Smooth muscle cell (in vitro differentiated cells): ENCODE measurements around the gene CYP26B1. TPM values are rescaled to one million over a fixed set of nuclear protein-coding genes. Genes with fewer than 3 reads are reported as not detected.

Experiments used
- DNase-seq: peaks from one replicate; lab custom pipeline; 2025; ENCODE audit not compliant: unreplicated experiment; lab: John Stamatoyannopoulos, UW
- H2AFZ ChIP-seq: fragments of 200-600 bp; sonication (generic); 2 replicates; pipeline ENCODE4 v1.6.0; 2016; ENCODE audit warnings: antibody characterized with exemption, low read depth, mild to moderate bottlenecking
- H3F3A ChIP-seq: fragments of 200-600 bp; sonication (generic); 2 replicates; pipeline ENCODE4 v1.6.0; 2017; ENCODE audit warnings: antibody characterized with exemption, low read depth
- H3K27ac ChIP-seq: fragments of 200-600 bp; sonication (generic); 2 replicates; pipeline ENCODE4 v1.5.1; 2016; ENCODE audit warnings: low read depth, mild to moderate bottlenecking
- H3K27me3 ChIP-seq: fragments of 200-600 bp; sonication (generic); 2 replicates; pipeline ENCODE4 v1.6.1; 2016; ENCODE audit warnings: low read depth, mild to moderate bottlenecking
- H3K36me3 ChIP-seq: fragments of 200-600 bp; sonication (generic); 2 replicates; pipeline ENCODE4 v1.5.1; 2016; ENCODE audit warnings: low read depth
- H3K4me1 ChIP-seq: fragments of 200-600 bp; sonication (generic); 2 replicates; pipeline ENCODE4 v1.5.1; 2016; ENCODE audit warnings: low read depth
- H3K4me2 ChIP-seq: fragments of 200-600 bp; sonication (generic); 2 replicates; pipeline ENCODE4 v1.6.0; 2016; ENCODE audit warnings: mild to moderate bottlenecking
- H3K4me3 ChIP-seq: fragments of 200-600 bp; sonication (generic); 2 replicates; pipeline ENCODE4 v1.5.1; 2016; ENCODE audit warnings: mild to moderate bottlenecking
- H3K79me2 ChIP-seq: fragments of 200-600 bp; sonication (generic); 2 replicates; pipeline ENCODE4 v1.6.0; 2016; ENCODE audit warnings: low read depth, mild to moderate bottlenecking
- H3K9ac ChIP-seq: fragments of 200-600 bp; sonication (generic); 2 replicates; pipeline ENCODE4 v1.6.0; 2016; ENCODE audit warnings: low read depth
- H3K9me3 ChIP-seq: fragments of 200-600 bp; sonication (generic); replicated peaks from 2 replicates; pipeline ENCODE4 v1.5.1; 2016; ENCODE audit warnings: low read depth
- H4K20me1 ChIP-seq: fragments of 200-600 bp; sonication (generic); 2 replicates; pipeline ENCODE4 v1.6.0; 2016; ENCODE audit warnings: low read depth
- WGBS: methylation state at CpG from one replicate; pipeline ENCODE4 v1.1.7; 2016; ENCODE audit warnings: low lambda C conversion rate; 5-methylcytosine and 5-hydroxymethylcytosine counted together
- polyA plus RNA-seq: library from polyadenylated mRNA; unstranded; fragments of >200 nt; fragmentation: Nextera tagmentation; extraction: Ambion mirVana; gene quantifications from 2 replicates; pipeline ENCODE4 v1.2.1, GENCODE V29; 2016
- total RNA-seq: library from RNA; depleted of rRNA; stranded (reverse); fragments of >200 nt; gene quantifications from 2 replicates; pipeline ENCODE4 v1.2.3, GENCODE V29; 2014
- TF ChIP-seq, protein P1 (sequence below): fragments of 200-600 bp; sonication (generic); IDR thresholded peaks from 2 replicates; pipeline ENCODE4 v1.5.1; 2017; ENCODE audit warnings: borderline replicate concordance, mild to moderate bottlenecking, antibody characterized with exemption; ENCODE audit not compliant: insufficient read depth, poor library complexity, severe bottlenecking

Gene CYP26B1
- total and polyA plus RNA-seq, 2 experiments from 2014 or later, result 0.48 to 1.1 TPM

- Histone ChIP-seq H2AFZ (no peak overlapping the region), H3K9me3 (no peaks in the 10 kb centered on the region), H3K4me1 (peaks cover 6% of the 10 kb centered on the region), H4K20me1 (no peaks in the 10 kb centered on the region), H3K79me2 (no peaks in the 10 kb centered on the region), H3K9ac (no peak overlapping the region), H3K27me3 (no peaks in the 10 kb centered on the region), H3K36me3 (no peaks in the 10 kb centered on the region), H3K27ac (no peak overlapping the region), H3F3A (no peaks in the 10 kb centered on the region), H3K4me2 (no peak overlapping the region), H3K4me3 (no peak overlapping the region)
- 78% methylated on average over 10 of the region's 10 CpGs for WGBS
- TF ChIP-seq, protein P1, sequence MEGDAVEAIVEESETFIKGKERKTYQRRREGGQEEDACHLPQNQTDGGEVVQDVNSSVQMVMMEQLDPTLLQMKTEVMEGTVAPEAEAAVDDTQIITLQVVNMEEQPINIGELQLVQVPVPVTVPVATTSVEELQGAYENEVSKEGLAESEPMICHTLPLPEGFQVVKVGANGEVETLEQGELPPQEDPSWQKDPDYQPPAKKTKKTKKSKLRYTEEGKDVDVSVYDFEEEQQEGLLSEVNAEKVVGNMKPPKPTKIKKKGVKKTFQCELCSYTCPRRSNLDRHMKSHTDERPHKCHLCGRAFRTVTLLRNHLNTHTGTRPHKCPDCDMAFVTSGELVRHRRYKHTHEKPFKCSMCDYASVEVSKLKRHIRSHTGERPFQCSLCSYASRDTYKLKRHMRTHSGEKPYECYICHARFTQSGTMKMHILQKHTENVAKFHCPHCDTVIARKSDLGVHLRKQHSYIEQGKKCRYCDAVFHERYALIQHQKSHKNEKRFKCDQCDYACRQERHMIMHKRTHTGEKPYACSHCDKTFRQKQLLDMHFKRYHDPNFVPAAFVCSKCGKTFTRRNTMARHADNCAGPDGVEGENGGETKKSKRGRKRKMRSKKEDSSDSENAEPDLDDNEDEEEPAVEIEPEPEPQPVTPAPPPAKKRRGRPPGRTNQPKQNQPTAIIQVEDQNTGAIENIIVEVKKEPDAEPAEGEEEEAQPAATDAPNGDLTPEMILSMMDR, result no peak
- no peak for DNase-seq
These were observed 11.3 kb downstream of the CYP26B1 start for GRCh38 chr2:72136331-72136730.

GRCh38 chr2:72135921-72136320 is 11.7 kb downstream of the CYP26B1 start:
- H2AFZ ChIP-seq, result no peak overlapping the region
- TF ChIP-seq, protein P1, result no peak
- no peak overlapping the region for H3K27ac ChIP-seq
- 96% methylated on average over 8 of the region's 8 CpGs for WGBS
- H3K4me3 ChIP-seq, result no peak overlapping the region
- H3K9me3 ChIP-seq, result no peaks in the 10 kb centered on the region
- no peaks in the 10 kb centered on the region for H3K27me3 ChIP-seq
- H3K9ac ChIP-seq, result no peak overlapping the region
- H3K36me3 ChIP-seq, result no peaks in the 10 kb centered on the region
- no peak for DNase-seq
- no peaks in the 10 kb centered on the region for H3F3A ChIP-seq
- H3K79me2 ChIP-seq, result no peaks in the 10 kb centered on the region
- H3K4me1 ChIP-seq, result peaks cover 6% of the 10 kb centered on the region
- H3K4me2 ChIP-seq, result no peak overlapping the region
- H4K20me1 ChIP-seq, result no peaks in the 10 kb centered on the region

- Histone ChIP-seq H3K4me2 (no peak overlapping the region), H3F3A (no peaks in the 10 kb centered on the region), H2AFZ (no peak overlapping the region), H4K20me1 (no peaks in the 10 kb centered on the region), H3K36me3 (no peaks in the 10 kb centered on the region), H3K79me2 (no peaks in the 10 kb centered on the region), H3K27ac (no peak overlapping the region), H3K9ac (no peak overlapping the region), H3K9me3 (no peaks in the 10 kb centered on the region), H3K27me3 (no peaks in the 10 kb centered on the region), H3K4me1 (peaks cover 7% of the 10 kb centered on the region), H3K4me3 (no peak overlapping the region)
- TF ChIP-seq, protein P1, result no peak
- no peak for DNase-seq
- 95% methylated on average over 19 of the region's 19 CpGs for WGBS
These were observed 12.5 kb downstream of the CYP26B1 start for GRCh38 chr2:72134997-72135800.

GRCh38 chr2:72134408-72134996 is 13.2 kb downstream of the CYP26B1 start:
- Histone ChIP-seq H3K79me2 (no peaks in the 10 kb centered on the region), H2AFZ (no peak overlapping the region), H3K36me3 (no peaks in the 10 kb centered on the region), H3F3A (no peaks in the 10 kb centered on the region), H3K27me3 (no peaks in the 10 kb centered on the region), H3K9ac (no peak overlapping the region), H3K9me3 (no peaks in the 10 kb centered on the region), H3K4me3 (no peak overlapping the region), H4K20me1 (no peaks in the 10 kb centered on the region), H3K27ac (no peak overlapping the region), H3K4me2 (no peak overlapping the region), H3K4me1 (peaks cover 14% of the 10 kb centered on the region)
- WGBS, result 91% methylated on average over 10 of the region's 10 CpGs
- no peak for DNase-seq
- TF ChIP-seq, protein P1, result no peak
